Measurements from ENCODE around the gene BRD1.

The BRD1 gene

GRCh38 chr22:49800408-49801238 lies 27.1 kb downstream of the BRD1 start:
- DNase-seq, result no peak

DNA sequence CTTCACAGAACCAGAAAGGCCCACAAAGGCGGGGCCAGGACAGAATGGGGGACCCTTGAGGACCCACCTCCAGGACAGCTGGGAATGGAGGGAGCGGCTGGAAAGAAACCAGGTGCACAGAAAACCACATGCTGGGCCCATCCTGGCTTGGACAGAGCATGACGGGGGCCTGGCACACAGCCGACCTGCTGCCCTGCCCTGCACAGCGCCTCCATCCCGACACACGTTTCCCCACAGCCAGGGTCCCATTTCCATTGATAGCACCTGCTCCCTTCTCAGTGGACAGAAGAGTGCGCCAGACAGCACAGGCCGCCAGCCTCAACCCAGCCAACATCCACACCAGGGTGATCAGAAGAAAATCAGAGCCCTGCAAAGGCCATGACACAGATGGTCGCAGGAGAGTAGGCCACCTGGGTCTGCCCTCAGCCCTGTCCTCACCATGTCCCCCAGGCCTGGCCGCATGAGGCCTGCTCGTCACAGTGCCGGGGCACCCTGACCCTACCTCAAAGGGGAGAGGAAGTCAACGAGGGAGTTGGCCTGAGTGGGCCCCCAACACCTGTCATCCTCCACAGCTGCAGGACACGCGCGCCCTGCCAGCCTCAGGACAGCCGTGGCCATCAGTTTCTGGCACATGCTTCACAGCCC lies 28.1 kb downstream of the BRD1 start:
- no peak for DNase-seq

- no peak for DNase-seq
Observed at GRCh38 chr22:49798486-49799151, 29.1 kb downstream of the BRD1 start.

DNA sequence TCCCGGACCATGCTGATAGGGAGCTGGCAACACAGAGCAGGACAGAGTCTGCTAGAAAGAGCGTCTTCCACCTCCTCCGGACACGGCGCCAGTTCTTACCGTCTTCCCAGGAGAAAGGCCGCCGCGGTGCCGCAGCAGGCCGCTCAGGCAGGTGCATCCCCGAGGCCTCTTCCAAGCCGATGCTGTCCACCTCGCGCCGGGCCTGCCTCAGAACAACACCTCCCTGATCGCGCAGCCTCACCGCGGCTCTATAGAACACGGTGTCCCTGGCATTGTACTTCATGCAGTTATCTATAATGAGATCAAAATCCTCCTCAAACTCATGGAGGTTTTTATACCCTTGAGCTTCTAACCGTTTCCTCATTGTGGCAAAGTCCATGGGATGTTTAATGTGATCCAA lies 30.0 kb downstream of the BRD1 start:
- no peak for DNase-seq

DNA sequence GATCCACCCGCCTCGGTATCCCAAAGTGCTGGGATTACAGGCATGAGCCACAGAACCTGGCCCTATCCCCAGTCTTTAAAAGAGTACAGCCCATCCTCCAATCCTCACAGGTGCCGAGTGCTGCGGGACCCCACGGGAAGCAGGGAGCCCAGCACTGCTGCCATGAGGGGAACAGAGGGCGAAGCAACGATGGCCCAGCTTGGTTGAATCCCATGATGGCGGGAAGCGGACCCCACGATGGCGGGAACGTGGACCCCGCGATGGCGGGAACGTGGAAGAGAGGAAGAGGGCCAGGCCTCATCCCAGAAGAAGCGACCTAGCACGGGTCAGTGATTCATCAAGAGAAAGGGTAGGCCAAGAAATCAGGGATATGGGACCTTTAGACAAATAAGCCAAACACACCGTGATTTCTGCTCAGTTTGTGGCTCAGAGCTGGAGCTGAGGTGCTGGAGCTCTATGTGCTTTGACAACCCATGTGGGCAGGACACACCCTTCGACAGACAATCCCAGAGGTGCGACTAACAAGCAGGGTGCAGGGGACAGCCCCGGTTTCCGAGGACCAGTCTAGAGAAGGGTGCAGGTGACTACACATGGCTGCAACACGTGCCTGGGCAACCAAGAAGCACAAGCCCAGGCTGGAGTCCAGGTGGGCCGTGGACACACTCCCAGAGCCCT lies 30.9 kb downstream of the BRD1 start:
- DNase-seq, result no peak

GRCh38 chr22:49795521-49795920 lies 32.2 kb downstream of the BRD1 start:
- no peak for DNase-seq

GRCh38 chr22:49793871-49794270 lies 33.8 kb downstream of the BRD1 start:
- DNase-seq, result no peak

DNA sequence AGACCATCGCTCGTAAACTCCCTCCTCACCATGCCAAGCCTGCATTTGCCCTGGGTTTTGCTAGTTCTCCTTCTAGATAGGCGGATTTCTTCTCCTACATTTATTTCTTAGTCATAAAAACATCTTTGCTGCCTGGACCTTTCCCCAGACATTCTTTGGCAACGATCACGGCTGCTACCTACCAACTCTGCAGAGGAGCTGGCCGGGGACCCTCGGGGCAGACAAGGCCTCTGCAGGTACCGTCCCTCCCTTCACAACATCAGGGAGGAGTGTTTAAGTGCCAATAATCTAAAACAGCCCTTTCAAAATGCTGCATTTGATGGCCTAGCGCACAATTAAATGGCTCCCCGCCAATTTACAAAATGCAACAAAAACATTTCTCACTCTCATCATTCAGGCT lies 34.4 kb downstream of the BRD1 start:
- DNase-seq, result no peak

GRCh38 chr22:49792107-49792506 lies 35.6 kb downstream of the BRD1 start:
- no peak for DNase-seq

DNA sequence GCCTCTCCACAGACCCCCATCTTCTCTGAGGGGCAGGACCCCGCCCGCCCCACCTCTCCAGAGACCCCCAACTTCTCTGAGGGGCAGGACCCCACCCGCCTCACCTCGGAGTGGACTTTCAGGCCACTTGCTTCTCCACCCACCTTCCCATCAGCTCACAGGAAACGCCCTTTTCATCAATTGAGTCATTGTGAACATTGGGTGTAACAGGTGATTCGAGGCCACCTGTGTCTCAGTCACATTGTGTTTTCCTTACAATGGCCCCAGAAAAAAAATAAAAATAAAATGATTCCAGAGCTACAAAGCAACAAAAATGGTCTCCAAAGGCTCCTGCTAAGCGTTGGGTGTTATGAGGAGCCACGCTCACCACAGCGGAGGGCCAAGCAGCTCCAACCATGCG lies 36.0 kb downstream of the BRD1 start:
- no peak for DNase-seq

DNA sequence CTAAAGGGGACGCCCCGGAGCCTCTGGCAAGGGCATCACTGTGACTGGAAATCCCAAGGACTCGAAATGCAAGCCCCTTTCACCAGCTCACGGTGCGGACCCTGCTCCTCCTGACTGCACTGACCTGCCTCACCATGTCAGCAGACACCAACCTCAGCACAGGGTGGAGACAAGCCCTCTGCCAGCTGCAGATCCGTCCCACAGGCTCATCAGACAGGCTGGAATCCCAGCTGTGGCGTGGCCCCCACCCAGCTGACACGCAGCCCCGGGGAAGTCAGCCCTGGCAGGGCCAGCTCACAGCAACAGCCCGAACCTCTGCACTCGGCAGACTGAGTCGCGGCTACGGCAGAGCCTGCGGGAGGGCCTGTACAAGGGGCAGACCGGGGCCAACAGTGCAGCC lies 36.8 kb downstream of the BRD1 start:
- no peak for DNase-seq

DNA sequence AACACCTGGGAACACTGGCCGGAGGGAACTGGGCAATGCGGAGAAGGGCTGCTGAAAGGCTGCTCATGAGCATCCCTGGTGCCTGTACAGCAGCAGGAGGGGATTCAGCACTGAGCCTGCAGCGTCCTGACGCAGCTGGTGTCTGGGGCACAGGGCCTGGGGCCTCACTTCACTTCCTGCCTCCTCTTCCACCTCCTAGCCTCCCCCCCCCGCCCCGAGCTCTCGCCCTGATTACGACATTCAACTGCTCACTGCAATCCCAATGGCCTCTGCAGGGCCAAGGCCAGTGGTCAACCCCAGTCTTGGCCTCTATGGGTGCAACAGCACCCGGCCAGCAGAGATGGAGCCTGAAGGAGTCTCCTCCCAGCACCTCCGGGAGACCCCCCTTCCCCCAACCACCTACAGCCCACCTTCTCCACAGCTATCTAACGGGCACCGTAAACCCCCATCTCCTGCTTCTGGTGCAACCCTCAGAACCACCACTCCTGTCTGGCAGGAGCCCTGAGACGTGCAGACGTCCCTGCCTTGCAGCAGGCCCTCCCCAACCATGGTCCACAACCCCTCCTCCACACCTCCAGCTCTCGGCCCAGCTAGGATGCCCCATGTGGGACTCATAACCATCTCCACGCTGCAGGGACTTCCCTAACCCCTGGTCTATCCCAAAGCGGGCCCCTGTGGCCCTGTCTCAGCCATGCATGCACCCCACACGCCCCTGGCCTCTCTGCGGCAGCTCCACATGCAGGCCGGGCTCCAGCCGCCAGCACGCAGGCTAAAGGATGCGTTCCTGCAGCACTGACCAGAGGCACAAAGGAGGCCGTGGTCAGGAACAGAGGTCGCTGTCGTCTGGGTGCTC lies 38.2 kb downstream of the BRD1 start:
- no peak for DNase-seq

GRCh38 chr22:49788504-49788903 lies 39.2 kb downstream of the BRD1 start:
- no peak for DNase-seq

DNA sequence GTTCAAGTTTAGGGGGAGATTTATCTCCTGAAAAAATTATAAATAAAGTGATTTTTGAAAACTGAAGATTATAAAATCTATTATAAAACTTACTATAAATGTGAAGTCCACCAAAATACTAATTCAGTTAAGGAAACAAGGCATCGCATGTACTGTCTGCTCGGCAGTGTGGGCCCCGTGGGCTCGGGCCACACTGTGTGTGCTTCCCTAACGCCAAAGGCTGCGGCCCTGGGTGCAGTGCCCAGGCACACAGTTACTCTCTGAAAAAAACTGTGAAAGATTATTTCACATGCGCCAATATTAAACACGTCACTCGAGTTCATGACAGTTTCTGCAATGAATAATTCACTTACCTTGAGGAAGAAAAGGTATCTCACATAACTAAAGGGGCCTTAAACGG lies 39.8 kb downstream of the BRD1 start:
- no peak for DNase-seq

DNA sequence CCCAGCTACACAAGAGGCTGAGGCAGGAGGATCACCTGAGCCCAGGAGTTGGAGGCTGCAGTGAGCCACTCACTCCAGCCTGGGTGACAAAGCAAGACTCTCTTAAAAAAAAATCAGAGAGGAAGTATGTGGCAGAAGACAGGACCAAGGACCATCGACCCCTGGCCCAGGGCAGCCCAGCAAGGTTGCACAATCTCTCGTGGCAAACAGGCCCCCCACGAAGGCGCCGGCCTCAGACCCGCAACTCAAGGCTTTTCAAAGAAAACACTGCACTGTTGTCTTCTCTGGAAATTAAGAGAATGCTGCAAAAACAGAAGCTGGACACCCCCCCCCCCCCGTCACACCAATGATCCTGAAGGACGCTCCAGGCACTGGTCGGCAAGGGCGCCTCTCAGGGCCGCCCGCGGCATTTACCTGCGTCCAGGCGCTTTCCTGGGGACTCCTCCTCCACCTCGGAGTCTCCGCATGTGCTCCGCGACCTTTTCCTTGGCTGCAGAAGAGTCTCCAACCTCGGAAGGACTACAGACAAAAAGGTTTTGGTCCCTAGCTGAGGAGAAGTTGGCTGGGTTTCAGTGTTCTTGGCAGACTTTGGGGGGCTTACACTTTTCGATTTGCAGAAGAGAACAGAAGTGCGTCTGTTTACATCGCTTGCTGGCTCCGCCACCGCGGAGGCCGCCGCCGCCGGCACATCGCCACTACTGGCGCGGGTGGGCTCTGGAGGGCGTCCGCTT lies 40.5 kb downstream of the BRD1 start:
- DNase-seq, result no peak

- DNase-seq, result no peak
Observed at GRCh38 chr22:49785841-49786471, 41.7 kb downstream of the BRD1 start.

DNA sequence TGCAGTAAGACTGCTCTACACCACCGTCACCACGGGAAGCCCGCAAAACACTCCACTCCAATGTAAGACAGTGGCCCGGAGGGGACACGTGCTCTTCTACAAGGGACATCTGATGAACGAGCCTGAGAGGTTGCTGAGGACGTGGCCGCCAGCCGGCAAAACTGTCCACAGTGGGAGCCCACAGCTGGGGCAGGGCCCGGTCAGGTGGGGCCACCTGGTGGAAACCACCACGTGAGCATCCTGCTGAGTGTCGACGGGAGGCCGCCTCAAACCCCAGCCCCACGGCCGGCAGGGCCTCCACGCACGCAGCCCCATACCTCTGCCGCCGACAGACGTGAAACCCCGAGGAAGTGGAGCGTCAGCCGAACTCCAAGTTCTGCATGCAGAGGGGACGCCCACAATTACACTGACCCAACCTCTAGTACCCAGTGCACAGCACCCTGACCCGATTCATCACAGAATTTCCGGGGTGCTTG lies 42.6 kb downstream of the BRD1 start:
- DNase-seq, result no peak

GRCh38 chr22:49784630-49784971 lies 43.1 kb downstream of the BRD1 start:
- no peak for DNase-seq

DNA sequence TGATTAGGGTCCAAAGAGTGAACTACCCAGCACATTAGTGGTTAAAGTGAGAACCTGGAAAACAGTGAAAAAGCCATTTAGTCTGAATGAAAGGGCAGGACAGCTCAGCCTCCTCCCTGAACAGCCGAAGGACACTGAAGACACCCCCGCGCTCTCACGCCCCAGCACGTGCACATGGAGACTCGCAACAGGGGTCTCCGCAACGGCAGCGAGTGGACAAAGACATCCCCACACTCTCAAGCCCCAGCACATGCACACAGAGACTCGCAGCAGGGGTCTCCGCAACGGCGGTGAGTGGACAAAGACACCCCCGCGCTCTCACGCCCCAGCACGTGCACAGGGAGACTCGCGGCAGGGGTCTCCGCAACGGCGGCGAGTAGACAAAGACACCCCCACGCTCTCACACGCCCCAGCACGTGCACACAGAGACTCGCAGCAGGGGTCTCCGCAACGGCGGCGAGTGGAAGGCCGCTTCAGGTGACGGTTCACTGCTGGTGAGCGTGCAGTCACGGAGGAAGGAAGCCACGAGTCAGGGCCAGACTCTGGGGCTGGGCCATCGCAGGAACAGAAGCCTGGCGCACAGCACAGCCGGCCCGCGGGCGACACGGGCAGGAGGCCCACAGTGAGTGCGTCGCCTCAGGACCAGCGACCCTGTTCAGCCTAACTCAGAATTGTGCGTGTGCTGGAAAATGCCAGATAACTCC lies 43.6 kb downstream of the BRD1 start:
- no peak for DNase-seq

- no peak for DNase-seq
Observed at GRCh38 chr22:49783036-49783746, 44.5 kb downstream of the BRD1 start.

Data from cortex of kidney (tissue), 1 donor.